ENCODE results near the gene AMBRA1.

DNA sequence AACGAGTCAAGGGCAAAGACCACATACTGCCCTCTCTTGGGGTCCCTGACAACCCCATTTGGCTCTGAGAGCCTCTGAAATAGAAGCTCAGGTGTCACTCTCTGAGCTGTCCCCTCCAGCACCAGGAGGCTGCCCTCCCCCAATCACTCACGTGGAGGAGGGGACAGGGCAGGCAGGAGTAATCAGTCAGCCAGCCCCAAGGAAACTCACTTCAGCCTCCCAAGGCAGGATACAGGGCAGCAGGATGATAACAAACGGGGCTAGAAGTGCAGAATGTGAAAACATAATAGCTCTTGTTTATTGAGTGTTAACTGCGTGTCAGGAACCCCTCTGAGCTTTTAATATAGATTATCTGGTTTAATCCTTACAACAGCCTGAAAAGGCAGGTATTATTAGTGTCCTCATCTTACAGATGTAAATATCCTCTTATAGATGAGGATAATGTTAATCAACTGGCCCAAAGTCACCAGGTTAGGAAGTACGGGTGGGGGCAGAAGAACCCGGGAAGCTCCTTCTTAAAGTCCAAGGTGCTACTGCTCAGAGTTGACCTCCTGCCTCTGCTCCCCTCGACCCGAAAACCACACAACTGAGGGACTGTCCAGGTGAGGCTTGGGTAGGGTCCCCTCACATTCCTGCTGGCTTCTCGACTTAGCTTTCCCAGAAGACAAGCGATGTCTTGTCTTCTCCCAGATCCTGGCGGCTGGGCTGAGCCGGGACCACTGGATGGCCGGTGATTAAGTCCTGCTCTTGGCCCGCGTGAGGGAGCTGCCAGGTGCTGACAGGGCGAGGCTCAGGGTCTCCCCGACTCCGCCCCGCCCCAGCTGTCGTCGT, 205.0 kb downstream of the AMBRA1 start:
- TF ChIP-seq, protein P1, sequence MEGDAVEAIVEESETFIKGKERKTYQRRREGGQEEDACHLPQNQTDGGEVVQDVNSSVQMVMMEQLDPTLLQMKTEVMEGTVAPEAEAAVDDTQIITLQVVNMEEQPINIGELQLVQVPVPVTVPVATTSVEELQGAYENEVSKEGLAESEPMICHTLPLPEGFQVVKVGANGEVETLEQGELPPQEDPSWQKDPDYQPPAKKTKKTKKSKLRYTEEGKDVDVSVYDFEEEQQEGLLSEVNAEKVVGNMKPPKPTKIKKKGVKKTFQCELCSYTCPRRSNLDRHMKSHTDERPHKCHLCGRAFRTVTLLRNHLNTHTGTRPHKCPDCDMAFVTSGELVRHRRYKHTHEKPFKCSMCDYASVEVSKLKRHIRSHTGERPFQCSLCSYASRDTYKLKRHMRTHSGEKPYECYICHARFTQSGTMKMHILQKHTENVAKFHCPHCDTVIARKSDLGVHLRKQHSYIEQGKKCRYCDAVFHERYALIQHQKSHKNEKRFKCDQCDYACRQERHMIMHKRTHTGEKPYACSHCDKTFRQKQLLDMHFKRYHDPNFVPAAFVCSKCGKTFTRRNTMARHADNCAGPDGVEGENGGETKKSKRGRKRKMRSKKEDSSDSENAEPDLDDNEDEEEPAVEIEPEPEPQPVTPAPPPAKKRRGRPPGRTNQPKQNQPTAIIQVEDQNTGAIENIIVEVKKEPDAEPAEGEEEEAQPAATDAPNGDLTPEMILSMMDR (IDR thresholded peaks at IDR 0.05), result no peak
- TF ChIP-seq POLR2A (IDR thresholded peaks at IDR 0.05), result no peak
